Measurements from ENCODE around the gene PDE8B. TPM values are rescaled to one million over a fixed set of nuclear protein-coding genes. Genes with fewer than 3 reads are reported as not detected.

PDE8B gene
- total and polyA plus RNA-seq, 4 donors: 0.19 to 0.82 (median 0.49) TPM

- no peaks in the 10 kb centered on the region for H3K36me3 ChIP-seq (ENCODE audit: control insufficient read depth in 4 of 4, insufficient read depth in 3 of 4, low read depth in 1 of 4, low read length in 3 of 4)
- no peaks in the 10 kb centered on the region for H3K4me1 ChIP-seq (ENCODE audit: control insufficient read depth in 4 of 4, insufficient read depth in 4 of 4, low read length in 3 of 4)
- H3K9ac ChIP-seq (ENCODE audit: low read depth in 1 of 2, low read length in 2 of 2): no peak overlapping the region
- TF ChIP-seq TAF1 (conservative IDR thresholded peaks at IDR 0.05) (no peak), HNF4A (conservative IDR thresholded peaks at IDR 0.05) (no peak), ZBTB33 (IDR thresholded peaks at IDR 0.05) (no peak), REST (IDR thresholded peaks at IDR 0.05) (no peak), ATF3 (IDR thresholded peaks at IDR 0.05) (no peak), FOXA1 (IDR thresholded peaks at IDR 0.05) (no peak), FOXA2 (IDR thresholded peaks at IDR 0.05) (no peak), SP1 (IDR thresholded peaks at IDR 0.05) (no peak)
- H3K27ac ChIP-seq (ENCODE audit: low read depth in 1 of 2, low read length in 2 of 2): no peak overlapping the region
- no peaks in the 10 kb centered on the region for H3K9me3 ChIP-seq (ENCODE audit: control insufficient read depth in 4 of 4, low read length in 3 of 4)
- peaks cover 0 to 2% (median 0%) of the 10 kb centered on the region in 4 donors for H3K27me3 ChIP-seq (ENCODE audit: control insufficient read depth in 4 of 4, insufficient read depth in 4 of 4, low read length in 3 of 4)
- DNase-seq (ENCODE audit: low spot score): no peak
- H3K4me3 ChIP-seq (ENCODE audit: low read depth in 1 of 3, low read length in 3 of 3): no peak overlapping the region
- 97% methylated on average over 4 of the region's 4 CpGs for WGBS
These were observed 111.4 kb downstream of the PDE8B start for GRCh38 chr5:77321793-77322394.

GRCh38 chr5:77322406-77322805 lies 111.9 kb downstream of the PDE8B start:
- no peak for TF ChIP-seq RXRA (IDR thresholded peaks at IDR 0.05)
- TF ChIP-seq CTCF (IDR thresholded peaks at IDR 0.05; ENCODE audit: low read depth, low read length, missing input control): no peak
- TF ChIP-seq ATF3 (IDR thresholded peaks at IDR 0.05): no peak
- TF ChIP-seq FOXA1 (IDR thresholded peaks at IDR 0.05): no peak
- no peak for TF ChIP-seq RAD21 (IDR thresholded peaks at IDR 0.05)
- TF ChIP-seq TAF1 (conservative IDR thresholded peaks at IDR 0.05): no peak
- Histone ChIP-seq H3K4me3 (ENCODE audit: low read depth in 1 of 3, low read length in 3 of 3) (no peak overlapping the region), H3K27ac (ENCODE audit: low read depth in 1 of 2, low read length in 2 of 2) (no peak overlapping the region), H3K36me3 (ENCODE audit: control insufficient read depth in 4 of 4, insufficient read depth in 3 of 4, low read depth in 1 of 4, low read length in 3 of 4) (no peaks in the 10 kb centered on the region), H3K9ac (ENCODE audit: low read depth in 1 of 2, low read length in 2 of 2) (no peak overlapping the region), H3K9me3 (ENCODE audit: control insufficient read depth in 4 of 4, low read length in 3 of 4) (no peaks in the 10 kb centered on the region), H3K4me1 (ENCODE audit: control insufficient read depth in 4 of 4, insufficient read depth in 4 of 4, low read length in 3 of 4) (no peaks in the 10 kb centered on the region), H3K27me3 (ENCODE audit: control insufficient read depth in 4 of 4, insufficient read depth in 4 of 4, low read length in 3 of 4) (peaks cover 0 to 2% (median 0%) of the 10 kb centered on the region in 4 donors)
- WGBS: 85% methylated on average over 4 of the region's 4 CpGs
- DNase-seq (ENCODE audit: low spot score): no peak
